ENCODE results near the gene ANKRD28. TPM values are rescaled to one million over a fixed set of nuclear protein-coding genes. Genes with fewer than 3 reads are reported as not detected.

Gene ANKRD28
- total and polyA plus RNA-seq, 9 of the 15 experiments (the other 6 are each of a cell fraction or from before 2014, with no cell fraction given) = 11.7 to 66.0 (median 36.7) TPM

GRCh38 chr3:15805756-15806266 lies 8.0 kb upstream of the ANKRD28 start (continued):
- TF ChIP-seq FOXO4 (CRISPR knock-in tag; IDR thresholded peaks at IDR 0.05) (no peak), KAT8 (IDR thresholded peaks at IDR 0.05; ENCODE audit: low read depth) (no peak), CEBPB (tag; IDR thresholded peaks at IDR 0.05) (peak; percentile 69), PBX2 (CRISPR knock-in tag; IDR thresholded peaks at IDR 0.05; ENCODE audit: low read depth) (no peak), PBX2 (tag; conservative IDR thresholded peaks at IDR 0.05; ENCODE audit: low read depth) (peak; percentile 55), NFYB (IDR thresholded peaks at IDR 0.05; ENCODE audit: extremely low read depth, insufficient read length) (no peak), POLR2H (tag; IDR thresholded peaks at IDR 0.05; ENCODE audit: low read depth) (peak; percentile 38; the same call in 1 of the 2 replicates), ZZZ3 (IDR thresholded peaks at IDR 0.05) (no peak), FOXA3 (CRISPR knock-in tag; conservative IDR thresholded peaks at IDR 0.05 in 1 of 2, IDR thresholded peaks at IDR 0.05 in 1 of 2) (peak in 1 of 2 experiments; percentile 33; a peak in 1 of 4 replicates), GABPA (tag; conservative IDR thresholded peaks at IDR 0.05; ENCODE audit: low read depth) (peak; percentile 87), BCL6 (CRISPR knock-in tag; IDR thresholded peaks at IDR 0.05) (no peak), TBL1XR1 (IDR thresholded peaks at IDR 0.05; ENCODE audit: low read length in 2 of 2) (peak in 1 of 2 experiments; percentile 11; a peak in 1 of 4 replicates), NR2C2 (CRISPR knock-in tag; IDR thresholded peaks at IDR 0.05) (no peak), NR2C2 (tag; IDR thresholded peaks at IDR 0.05) (0 out of 2 replicates have a peak, but pooled peaks have one; percentile 24), ESRRA (IDR thresholded peaks at IDR 0.05; ENCODE audit: borderline replicate concordance, low read depth) (no peak), ZNF444 (CRISPR knock-in tag; IDR thresholded peaks at IDR 0.05) (no peak), ETS2 (tag; IDR thresholded peaks at IDR 0.05; ENCODE audit: borderline replicate concordance, poor library complexity, severe bottlenecking) (no peak), ATF7 (IDR thresholded peaks at IDR 0.05) (peak; percentile 49; the same call in 1 of the 2 replicates), SIN3A (IDR thresholded peaks at IDR 0.05; ENCODE audit: borderline replicate concordance in 2 of 2, control insufficient read depth in 1 of 2, low read depth in 2 of 2, low read length in 2 of 2) (no peak), MAFG (tag; conservative IDR thresholded peaks at IDR 0.05) (0 out of 2 replicates have a peak, but pooled peaks have one; percentile 16), ZEB2 (IDR thresholded peaks at IDR 0.05) (0 out of 2 replicates have a peak, but pooled peaks have one; percentile 47)
- TF ChIP-seq, protein P1, sequence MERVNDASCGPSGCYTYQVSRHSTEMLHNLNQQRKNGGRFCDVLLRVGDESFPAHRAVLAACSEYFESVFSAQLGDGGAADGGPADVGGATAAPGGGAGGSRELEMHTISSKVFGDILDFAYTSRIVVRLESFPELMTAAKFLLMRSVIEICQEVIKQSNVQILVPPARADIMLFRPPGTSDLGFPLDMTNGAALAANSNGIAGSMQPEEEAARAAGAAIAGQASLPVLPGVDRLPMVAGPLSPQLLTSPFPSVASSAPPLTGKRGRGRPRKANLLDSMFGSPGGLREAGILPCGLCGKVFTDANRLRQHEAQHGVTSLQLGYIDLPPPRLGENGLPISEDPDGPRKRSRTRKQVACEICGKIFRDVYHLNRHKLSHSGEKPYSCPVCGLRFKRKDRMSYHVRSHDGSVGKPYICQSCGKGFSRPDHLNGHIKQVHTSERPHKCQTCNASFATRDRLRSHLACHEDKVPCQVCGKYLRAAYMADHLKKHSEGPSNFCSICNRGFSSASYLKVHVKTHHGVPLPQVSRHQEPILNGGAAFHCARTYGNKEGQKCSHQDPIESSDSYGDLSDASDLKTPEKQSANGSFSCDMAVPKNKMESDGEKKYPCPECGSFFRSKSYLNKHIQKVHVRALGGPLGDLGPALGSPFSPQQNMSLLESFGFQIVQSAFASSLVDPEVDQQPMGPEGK (CRISPR knock-in tag; IDR thresholded peaks at IDR 0.05; ENCODE audit: borderline replicate concordance) = no peak

All from K562 (cell line).